Measurements from ENCODE around the gene KIF21A. TPM values are rescaled to one million over a fixed set of nuclear protein-coding genes. Genes with fewer than 3 reads are reported as not detected.
A peak's percentile ranks its signal among the peaks of the same experiment; 100 is the strongest.

The KIF21A gene
- total and polyA plus RNA-seq, 2 of the 13 experiments (the other 11 are each of a cell fraction or from before 2014, with no cell fraction given), result 20.6 to 39.7 TPM

DNA sequence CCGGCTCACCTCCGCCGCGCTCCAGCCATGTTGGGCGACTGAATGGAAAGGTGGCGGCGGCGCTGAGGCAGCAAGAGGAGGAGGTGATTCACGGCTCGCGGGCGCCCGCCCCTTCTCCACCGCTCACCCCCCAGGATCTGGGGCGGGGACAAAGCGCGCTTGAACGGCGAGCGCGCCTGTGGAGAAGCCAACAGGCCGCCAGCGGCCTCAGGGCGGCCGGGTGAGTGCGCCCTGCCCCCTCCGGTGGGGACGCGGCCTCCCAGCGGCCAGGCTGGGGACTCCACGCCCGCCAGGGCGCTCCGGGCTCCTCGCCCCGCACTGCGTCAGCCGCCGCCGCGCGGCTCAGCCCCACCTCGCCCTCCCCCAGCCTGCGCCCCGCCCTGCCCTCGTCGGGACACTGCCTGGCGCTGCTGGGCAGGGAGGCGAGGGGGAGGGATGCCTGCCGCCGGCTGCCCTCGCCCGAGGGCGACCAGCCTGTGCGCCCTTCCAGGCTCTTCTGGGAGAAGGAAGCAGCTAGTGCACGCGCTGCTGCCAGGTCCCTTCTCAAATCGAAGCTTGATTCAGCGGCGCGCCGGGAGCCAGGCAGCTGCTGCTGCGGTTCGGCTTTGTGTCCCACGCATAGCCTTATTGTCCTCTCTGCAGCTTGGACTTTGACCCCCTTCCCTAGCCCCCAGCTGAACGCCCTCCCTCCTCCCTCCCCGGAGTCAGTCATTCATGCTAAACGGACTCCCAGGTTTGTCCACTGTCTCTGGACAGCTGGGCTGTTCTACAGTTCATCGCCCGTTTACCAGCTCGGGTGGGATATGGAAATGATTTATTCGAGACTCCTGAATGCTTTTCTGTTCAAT, at the start of gene KIF21A (continued):
- TF ChIP-seq, protein P1, sequence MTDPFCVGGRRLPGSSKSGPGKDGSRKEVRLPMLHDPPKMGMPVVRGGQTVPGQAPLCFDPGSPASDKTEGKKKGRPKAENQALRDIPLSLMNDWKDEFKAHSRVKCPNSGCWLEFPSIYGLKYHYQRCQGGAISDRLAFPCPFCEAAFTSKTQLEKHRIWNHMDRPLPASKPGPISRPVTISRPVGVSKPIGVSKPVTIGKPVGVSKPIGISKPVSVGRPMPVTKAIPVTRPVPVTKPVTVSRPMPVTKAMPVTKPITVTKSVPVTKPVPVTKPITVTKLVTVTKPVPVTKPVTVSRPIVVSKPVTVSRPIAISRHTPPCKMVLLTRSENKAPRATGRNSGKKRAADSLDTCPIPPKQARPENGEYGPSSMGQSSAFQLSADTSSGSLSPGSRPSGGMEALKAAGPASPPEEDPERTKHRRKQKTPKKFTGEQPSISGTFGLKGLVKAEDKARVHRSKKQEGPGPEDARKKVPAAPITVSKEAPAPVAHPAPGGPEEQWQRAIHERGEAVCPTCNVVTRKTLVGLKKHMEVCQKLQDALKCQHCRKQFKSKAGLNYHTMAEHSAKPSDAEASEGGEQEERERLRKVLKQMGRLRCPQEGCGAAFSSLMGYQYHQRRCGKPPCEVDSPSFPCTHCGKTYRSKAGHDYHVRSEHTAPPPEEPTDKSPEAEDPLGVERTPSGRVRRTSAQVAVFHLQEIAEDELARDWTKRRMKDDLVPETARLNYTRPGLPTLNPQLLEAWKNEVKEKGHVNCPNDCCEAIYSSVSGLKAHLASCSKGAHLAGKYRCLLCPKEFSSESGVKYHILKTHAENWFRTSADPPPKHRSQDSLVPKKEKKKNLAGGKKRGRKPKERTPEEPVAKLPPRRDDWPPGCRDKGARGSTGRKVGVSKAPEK (CRISPR knock-in tag; IDR thresholded peaks at IDR 0.05; ENCODE audit: borderline replicate concordance), result no peak
- TF ChIP-seq, protein P2, sequence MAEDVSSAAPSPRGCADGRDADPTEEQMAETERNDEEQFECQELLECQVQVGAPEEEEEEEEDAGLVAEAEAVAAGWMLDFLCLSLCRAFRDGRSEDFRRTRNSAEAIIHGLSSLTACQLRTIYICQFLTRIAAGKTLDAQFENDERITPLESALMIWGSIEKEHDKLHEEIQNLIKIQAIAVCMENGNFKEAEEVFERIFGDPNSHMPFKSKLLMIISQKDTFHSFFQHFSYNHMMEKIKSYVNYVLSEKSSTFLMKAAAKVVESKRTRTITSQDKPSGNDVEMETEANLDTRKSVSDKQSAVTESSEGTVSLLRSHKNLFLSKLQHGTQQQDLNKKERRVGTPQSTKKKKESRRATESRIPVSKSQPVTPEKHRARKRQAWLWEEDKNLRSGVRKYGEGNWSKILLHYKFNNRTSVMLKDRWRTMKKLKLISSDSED (CRISPR knock-in tag; IDR thresholded peaks at IDR 0.05), result no peak
- TF ChIP-seq, protein P3, sequence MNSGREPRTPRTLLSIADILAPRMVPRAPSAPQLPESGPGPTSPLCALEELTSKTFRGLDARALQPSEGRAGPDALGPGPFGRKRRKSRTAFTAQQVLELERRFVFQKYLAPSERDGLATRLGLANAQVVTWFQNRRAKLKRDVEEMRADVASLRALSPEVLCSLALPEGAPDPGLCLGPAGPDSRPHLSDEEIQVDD (CRISPR knock-in tag; IDR thresholded peaks at IDR 0.05; ENCODE audit: borderline replicate concordance), result peak; percentile 53; the same call in 1 of the 2 replicates
- TF ChIP-seq SYNCRIP (IDR thresholded peaks at IDR 0.05; ENCODE audit: insufficient read depth, low read depth, low read length) (no peak), RBAK (CRISPR knock-in tag; IDR thresholded peaks at IDR 0.05) (peak; percentile 57), NAIF1 (CRISPR knock-in tag; IDR thresholded peaks at IDR 0.05; ENCODE audit: borderline replicate concordance) (0 out of 2 replicates have a peak, but pooled peaks have one; percentile 35), ZNF670 (CRISPR knock-in tag; IDR thresholded peaks at IDR 0.05; ENCODE audit: borderline replicate concordance) (peak; percentile 62; the same call in 1 of the 2 replicates), ZFYVE20 (CRISPR knock-in tag; IDR thresholded peaks at IDR 0.05; ENCODE audit: borderline replicate concordance, low read depth) (no peak), SP5 (CRISPR knock-in tag; IDR thresholded peaks at IDR 0.05; ENCODE audit: borderline replicate concordance, low read depth) (peak; percentile 73), ZNF317 (CRISPR knock-in tag; IDR thresholded peaks at IDR 0.05) (0 out of 2 replicates have a peak, but pooled peaks have one; percentile 33), ZNF569 (CRISPR knock-in tag; IDR thresholded peaks at IDR 0.05; ENCODE audit: borderline replicate concordance) (no peak), HNF4G (IDR thresholded peaks at IDR 0.05; ENCODE audit: borderline replicate concordance, low read depth, low read length) (peak; percentile 92), HNF4G (CRISPR knock-in tag; IDR thresholded peaks at IDR 0.05; ENCODE audit: borderline replicate concordance, low read depth) (peak; percentile 85), NR2F6 (IDR thresholded peaks at IDR 0.05) (no peak), NR2F6 (CRISPR knock-in tag; IDR thresholded peaks at IDR 0.05) (peak; percentile 63; the same call in 1 of the 2 replicates)
- TF ChIP-seq, protein P4, sequence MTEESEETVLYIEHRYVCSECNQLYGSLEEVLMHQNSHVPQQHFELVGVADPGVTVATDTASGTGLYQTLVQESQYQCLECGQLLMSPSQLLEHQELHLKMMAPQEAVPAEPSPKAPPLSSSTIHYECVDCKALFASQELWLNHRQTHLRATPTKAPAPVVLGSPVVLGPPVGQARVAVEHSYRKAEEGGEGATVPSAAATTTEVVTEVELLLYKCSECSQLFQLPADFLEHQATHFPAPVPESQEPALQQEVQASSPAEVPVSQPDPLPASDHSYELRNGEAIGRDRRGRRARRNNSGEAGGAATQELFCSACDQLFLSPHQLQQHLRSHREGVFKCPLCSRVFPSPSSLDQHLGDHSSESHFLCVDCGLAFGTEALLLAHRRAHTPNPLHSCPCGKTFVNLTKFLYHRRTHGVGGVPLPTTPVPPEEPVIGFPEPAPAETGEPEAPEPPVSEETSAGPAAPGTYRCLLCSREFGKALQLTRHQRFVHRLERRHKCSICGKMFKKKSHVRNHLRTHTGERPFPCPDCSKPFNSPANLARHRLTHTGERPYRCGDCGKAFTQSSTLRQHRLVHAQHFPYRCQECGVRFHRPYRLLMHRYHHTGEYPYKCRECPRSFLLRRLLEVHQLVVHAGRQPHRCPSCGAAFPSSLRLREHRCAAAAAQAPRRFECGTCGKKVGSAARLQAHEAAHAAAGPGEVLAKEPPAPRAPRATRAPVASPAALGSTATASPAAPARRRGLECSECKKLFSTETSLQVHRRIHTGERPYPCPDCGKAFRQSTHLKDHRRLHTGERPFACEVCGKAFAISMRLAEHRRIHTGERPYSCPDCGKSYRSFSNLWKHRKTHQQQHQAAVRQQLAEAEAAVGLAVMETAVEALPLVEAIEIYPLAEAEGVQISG (CRISPR knock-in tag; IDR thresholded peaks at IDR 0.05), result peak; percentile 57; the same call in 1 of the 2 replicates
